A549 treated with AZD9567 at 1 μM for 4 hours (cell line): ENCODE measurements around the gene RBMS2. TPM values are rescaled to one million over a fixed set of nuclear protein-coding genes. Genes with fewer than 3 reads are reported as not detected.

Source experiments
- total RNA-seq: library from RNA; stranded (reverse); fragments of 200-300 nt; extraction: Qiagen RNA extraction; gene quantifications from 5 replicates; pipeline ENCODE4 v1.2.3, GENCODE V29; 2022; ENCODE audit not compliant: insufficient read depth

The RBMS2 gene
- 8.0 to 12.1 TPM (median 8.8 TPM) in 5 replicates for total RNA-seq

GRCh38 chr12:56521590-56522371 lies at the start of gene RBMS2:
Gene RBMS2 (plus strand): TSS chr12:56521820. CDS start chr12:56522024, 204 bp downstream.

GRCh38 chr12:56488041-56488955 lies 33.3 kb upstream of the RBMS2 start, which contains the start of gene GLS2:
Gene GLS2 (minus strand): TSS chr12:56488161. CDS start chr12:56488118, 43 bp downstream.

GRCh38 chr12:56630180-56630632 lies 108.6 kb downstream of the RBMS2 start, which contains the start of gene BAZ2A:
Gene BAZ2A (minus strand): TSS chr12:56630326. CDS start chr12:56617530, 12,796 bp downstream.

Other genes with a start within 250 kb of the RBMS2 start
- gene CS, start 221.5 kb upstream of the RBMS2 start, total RNA-seq = 137 to 190 TPM (median 152 TPM) in 5 replicates
- 98.2 to 156 TPM (median 149 TPM) in 5 replicates for gene CNPY2, start 205.8 kb upstream of the RBMS2 start, total RNA-seq
- 9.8 to 17.7 TPM (median 14.8 TPM) in 5 replicates for gene PAN2, start 187.8 kb upstream of the RBMS2 start, total RNA-seq
- 0.40 to 0.78 TPM (median 0.54 TPM) in 4 of 5 replicates, not detected in the other for gene IL23A, start 182.9 kb upstream of the RBMS2 start, total RNA-seq
- gene STAT2, start 161.7 kb upstream of the RBMS2 start, total RNA-seq = 12.5 to 16.9 TPM (median 14.6 TPM) in 5 replicates
- gene APOF, start 159.0 kb upstream of the RBMS2 start, total RNA-seq = not detected in 5 replicates
- 36.0 to 39.8 TPM (median 37.4 TPM) in 5 replicates for gene TIMELESS, start 72.4 kb upstream of the RBMS2 start, total RNA-seq
- gene MIP, start 67.2 kb upstream of the RBMS2 start, total RNA-seq = 0.09 to 0.23 TPM in 2 of 5 replicates, not detected in the others
- 1.4 to 1.8 TPM (median 1.7 TPM) in 5 replicates for gene SPRYD4, start 53.2 kb upstream of the RBMS2 start, total RNA-seq
- gene GLS2, start 33.7 kb upstream of the RBMS2 start, total RNA-seq = 0.14 to 0.33 TPM (median 0.15 TPM) in 3 of 5 replicates, not detected in the others
- 25.5 to 45.1 TPM (median 40.8 TPM) in 5 replicates for gene BAZ2A, start 108.5 kb downstream of the RBMS2 start, total RNA-seq
- gene ATP5F1B, start 124.2 kb downstream of the RBMS2 start, total RNA-seq = 870 to 951 TPM (median 905 TPM) in 5 replicates
- 353 to 461 TPM (median 388 TPM) in 5 replicates for gene PTGES3, start 166.5 kb downstream of the RBMS2 start, total RNA-seq
- 1,464 to 1,658 TPM (median 1,495 TPM) in 5 replicates for gene NACA, start 203.5 kb downstream of the RBMS2 start, total RNA-seq
- 22.5 to 29.3 TPM (median 23.1 TPM) in 5 replicates for gene PRIM1, start 230.5 kb downstream of the RBMS2 start, total RNA-seq
- gene HSD17B6, start 241.5 kb downstream of the RBMS2 start, total RNA-seq = 1.1 to 5.1 TPM (median 1.2 TPM) in 5 replicates